Body of pancreas (tissue), 4 donors: Measurements from ENCODE around the gene JADE1. TPM values are rescaled to one million over a fixed set of nuclear protein-coding genes. Genes with fewer than 3 reads are reported as not detected.
A peak's percentile ranks its signal among the peaks of the same experiment; 100 is the strongest.

ENCODE experiments used
- ATAC-seq: fragments of 150-250 bp; one replicate; pipeline ENCODE4 v1.9.1; 2016
- DNase-seq, 4 donors: peaks; one replicate each; pipeline ENCODE4 v3.0.0-alpha.2; 2019
- H3K27ac ChIP-seq, 4 donors: fragments of 200-600 bp; sonication (generic); 1 replicate in 3 of 4; 2 replicates in 1 of 4; pipeline versions ENCODE4 v1.5.1 to v1.6.1; 2016 to 2019; ENCODE audit warnings: mild to moderate bottlenecking in 1 of 4, mixed read lengths in 1 of 4, moderate library complexity in 1 of 4
- H3K27me3 ChIP-seq, 2 donors: fragments of 200-600 bp; sonication (generic); one replicate each; pipeline ENCODE4 v1.6.0; 2016; ENCODE audit warnings: mild to moderate bottlenecking in 1 of 2
- H3K36me3 ChIP-seq, 2 donors: fragments of 200-600 bp; sonication (generic); replicated peaks in 1 of 2; 2 replicates each; pipeline ENCODE4 v1.5.1; 2016; ENCODE audit warnings: low read depth in 2 of 2; ENCODE audit not compliant: insufficient read depth in 1 of 2
- H3K4me1 ChIP-seq: fragments of 200-600 bp; sonication (generic); one replicate; pipeline ENCODE4 v1.6.0; 2016
- H3K4me3 ChIP-seq, 2 donors: fragments of 200-600 bp; sonication (generic); 1 replicate in 1 of 2; 2 replicates in 1 of 2; pipeline ENCODE4 v1.5.1; 2016 to 2019
- H3K9me3 ChIP-seq, 3 donors: fragments of 200-600 bp; sonication (generic); 1 replicate in 2 of 3; 2 replicates in 1 of 3; pipeline ENCODE4 v1.5.1; 2016
- CTCF ChIP-seq, 7 experiments: fragments of 450-650 bp in 4 of 7; fragments of 200-600 bp in 3 of 7; sonication (generic) in 3 of 7; IDR thresholded peaks; one replicate each; pipeline ENCODE4 v1.5.1; 2016 to 2019; ENCODE audit warnings: antibody characterized with exemption in 7 of 7
- POLR2A ChIP-seq, 3 donors: fragments of 450-650 bp; IDR thresholded peaks; one replicate each; pipeline ENCODE4 v1.6.1; 2016; ENCODE audit warnings: antibody characterized with exemption in 3 of 3, mild to moderate bottlenecking in 2 of 3
- WGBS, 2 donors: methylation state at CpG; one replicate each; pipeline ENCODE4 v1.1.5; 2017; 5-methylcytosine and 5-hydroxymethylcytosine counted together
- intact Hi-C: fragments of 100-400 bp; cut with DNase I; formaldehyde crosslinking; loops from one replicate; pipeline ENCODE4 v1.15.1; 2023
- total RNA-seq, 2 donors: library from RNA; depleted of rRNA; stranded (reverse); fragments of >200 nt; gene quantifications; one replicate each; pipeline ENCODE4 v1.1.0, GENCODE V29; 2016

JADE1 gene
- total RNA-seq, 2 donors from 2014 or later: 44.4 to 50.4 TPM

- peaks cover 16% of the 10 kb centered on the region for H3K4me1 ChIP-seq
- no peak overlapping the region for H3K4me3 ChIP-seq
- H3K27me3 ChIP-seq: no peaks in the 10 kb centered on the region
- no peaks in the 10 kb centered on the region for H3K9me3 ChIP-seq
- DNase-seq (no peak), ATAC-seq (no peak)
- no peak for TF ChIP-seq POLR2A (IDR thresholded peaks at IDR 0.05)
- TF ChIP-seq CTCF (IDR thresholded peaks at IDR 0.05): no peak
- intact Hi-C loops: no loop called here
- 90 to 96% methylated on average over 7 of the region's 7 CpGs for WGBS, 2 donors
- peaks cover 35 to 47% of the 10 kb centered on the region in 2 donors for H3K36me3 ChIP-seq
- H3K27ac ChIP-seq: no peak overlapping the region
Measured at GRCh38 chr4:128855621-128856020, 46.1 kb downstream of the JADE1 start.

- WGBS, 2 donors: 78 to 95% methylated on average over 2 of the region's 2 CpGs
- ATAC-seq (no peak), DNase-seq (no peak)
- no peak overlapping the region for H3K27ac ChIP-seq
- no peaks in the 10 kb centered on the region for H3K9me3 ChIP-seq
- intact Hi-C loops: no loop called here
- no peaks in the 10 kb centered on the region for H3K27me3 ChIP-seq
- H3K4me3 ChIP-seq: no peak overlapping the region
- H3K4me1 ChIP-seq: peaks cover 16% of the 10 kb centered on the region
- H3K36me3 ChIP-seq: peaks cover 38 to 53% of the 10 kb centered on the region in 2 donors
- TF ChIP-seq POLR2A (IDR thresholded peaks at IDR 0.05) (no peak), CTCF (IDR thresholded peaks at IDR 0.05) (no peak)
Measured at GRCh38 chr4:128856246-128856645, 46.7 kb downstream of the JADE1 start.

GRCh38 chr4:128858879-128859671 is 49.6 kb downstream of the JADE1 start:
- Histone ChIP-seq H3K4me1 (peaks cover 24% of the 10 kb centered on the region), H3K9me3 (no peaks in the 10 kb centered on the region), H3K4me3 (no peak overlapping the region), H3K27me3 (no peaks in the 10 kb centered on the region), H3K36me3 (peaks cover 24 to 52% of the 10 kb centered on the region in 2 donors), H3K27ac (peak overlapping the region in 2 of 4 donors; percentile 19 to 35)
- TF ChIP-seq POLR2A (IDR thresholded peaks at IDR 0.05) (peak in 1 of 3 donors; percentile 7), CTCF (IDR thresholded peaks at IDR 0.05) (no peak)
- WGBS, 2 donors: 74 to 75% methylated on average over 18 of the region's 18 CpGs
- intact Hi-C loops: no loop called here
- DNase-seq: no peak
- peak; percentile 17 for ATAC-seq

GRCh38 chr4:128859887-128860677 is 50.6 kb downstream of the JADE1 start:
- no peak for ATAC-seq
- H3K4me1 ChIP-seq: peaks cover 24% of the 10 kb centered on the region
- H3K27ac ChIP-seq: peak overlapping the region in 2 of 4 donors; percentile 19 to 35
- H3K9me3 ChIP-seq: no peaks in the 10 kb centered on the region
- TF ChIP-seq POLR2A (IDR thresholded peaks at IDR 0.05): no peak
- no peak for DNase-seq
- H3K36me3 ChIP-seq: peaks cover 24 to 52% of the 10 kb centered on the region in 2 donors
- WGBS, 2 donors: 45% methylated on average over 6 of the region's 6 CpGs
- intact Hi-C loops: no loop called here
- H3K27me3 ChIP-seq: no peaks in the 10 kb centered on the region
- H3K4me3 ChIP-seq: no peak overlapping the region

- H3K27ac ChIP-seq: no peak overlapping the region
- TF ChIP-seq CTCF (IDR thresholded peaks at IDR 0.05) (no peak), POLR2A (IDR thresholded peaks at IDR 0.05) (no peak)
- ATAC-seq (no peak), DNase-seq (no peak)
- H3K36me3 ChIP-seq: peaks cover 14 to 36% of the 10 kb centered on the region in 2 donors
- no peaks in the 10 kb centered on the region for H3K9me3 ChIP-seq
- H3K27me3 ChIP-seq: no peaks in the 10 kb centered on the region
- H3K4me1 ChIP-seq: peaks cover 24% of the 10 kb centered on the region
- intact Hi-C loops: no loop called here
- 76 to 87% methylated on average over 13 of the region's 13 CpGs for WGBS, 2 donors
- H3K4me3 ChIP-seq: no peak overlapping the region
Measured at GRCh38 chr4:128861856-128862518, 52.5 kb downstream of the JADE1 start.
